Esophagus squamous epithelium (tissue), 4 donors: ENCODE measurements around the gene WDR6.

ENCODE experiments used
- POLR2A ChIP-seq, 4 donors: fragments of 450-650 bp; IDR thresholded peaks; one replicate each; pipeline ENCODE4 v1.6.1; 2017; ENCODE audit warnings: antibody characterized with exemption in 4 of 4, mild to moderate bottlenecking in 4 of 4, moderate library complexity in 3 of 4
- TF ChIP-seq, protein P1 (sequence below), 6 experiments: fragments of 450-650 bp in 4 of 6; fragments of 200-600 bp in 2 of 6; sonication (generic) in 2 of 6; IDR thresholded peaks; one replicate each; pipeline ENCODE4 v1.5.1; 2016 to 2019; ENCODE audit warnings: antibody characterized with exemption in 6 of 6, mild to moderate bottlenecking in 4 of 6, moderate library complexity in 4 of 6

DNA sequence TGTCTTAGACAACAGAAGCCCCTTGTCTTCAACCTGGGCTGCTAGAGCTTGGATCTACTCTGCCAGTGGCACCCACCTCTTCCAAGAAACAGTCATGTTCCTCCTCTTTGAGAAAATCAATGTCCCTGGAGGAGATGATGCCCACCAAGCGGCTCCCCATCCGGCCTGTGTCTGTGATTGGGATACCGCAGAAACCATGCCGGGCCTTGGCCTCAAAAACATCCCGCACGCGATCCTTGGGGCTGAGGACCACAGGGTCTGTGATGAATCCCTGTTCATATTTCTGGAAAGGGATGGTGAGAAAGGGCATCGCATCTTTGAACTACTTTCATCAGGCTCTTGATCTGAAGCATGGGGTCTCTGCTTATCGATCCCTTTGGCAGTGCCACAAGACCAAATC lies 20.4 kb downstream of the WDR6 start:
- TF ChIP-seq, protein P1, sequence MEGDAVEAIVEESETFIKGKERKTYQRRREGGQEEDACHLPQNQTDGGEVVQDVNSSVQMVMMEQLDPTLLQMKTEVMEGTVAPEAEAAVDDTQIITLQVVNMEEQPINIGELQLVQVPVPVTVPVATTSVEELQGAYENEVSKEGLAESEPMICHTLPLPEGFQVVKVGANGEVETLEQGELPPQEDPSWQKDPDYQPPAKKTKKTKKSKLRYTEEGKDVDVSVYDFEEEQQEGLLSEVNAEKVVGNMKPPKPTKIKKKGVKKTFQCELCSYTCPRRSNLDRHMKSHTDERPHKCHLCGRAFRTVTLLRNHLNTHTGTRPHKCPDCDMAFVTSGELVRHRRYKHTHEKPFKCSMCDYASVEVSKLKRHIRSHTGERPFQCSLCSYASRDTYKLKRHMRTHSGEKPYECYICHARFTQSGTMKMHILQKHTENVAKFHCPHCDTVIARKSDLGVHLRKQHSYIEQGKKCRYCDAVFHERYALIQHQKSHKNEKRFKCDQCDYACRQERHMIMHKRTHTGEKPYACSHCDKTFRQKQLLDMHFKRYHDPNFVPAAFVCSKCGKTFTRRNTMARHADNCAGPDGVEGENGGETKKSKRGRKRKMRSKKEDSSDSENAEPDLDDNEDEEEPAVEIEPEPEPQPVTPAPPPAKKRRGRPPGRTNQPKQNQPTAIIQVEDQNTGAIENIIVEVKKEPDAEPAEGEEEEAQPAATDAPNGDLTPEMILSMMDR (IDR thresholded peaks at IDR 0.05): no peak
- TF ChIP-seq POLR2A (IDR thresholded peaks at IDR 0.05): no peak
